GM12873 (cell line): ENCODE measurements around the gene AHRR.

Experiments used
- CTCF ChIP-seq: IDR thresholded peaks from 2 replicates; pipeline ENCODE4 v1.5.1; 2012; ENCODE audit warnings: low read depth, mild to moderate bottlenecking, moderate library complexity, low read length, control low read depth; ENCODE audit not compliant: insufficient read depth; ENCODE audit errors: missing control alignments

The AHRR gene

GRCh38 chr5:306011-306805 is 15.3 kb upstream of the AHRR start:
- TF ChIP-seq CTCF, result no peak

GRCh38 chr5:307306-307705 is 14.2 kb upstream of the AHRR start:
- no peak for TF ChIP-seq CTCF

GRCh38 chr5:307794-308579 is 13.5 kb upstream of the AHRR start:
- TF ChIP-seq CTCF, result no peak

- TF ChIP-seq CTCF, result peak; percentile 6
Observed at GRCh38 chr5:308672-309271, 12.7 kb upstream of the AHRR start.

- TF ChIP-seq CTCF, result no peak
Observed at GRCh38 chr5:310516-310915, 11.0 kb upstream of the AHRR start.

GRCh38 chr5:310941-311434 is 10.5 kb upstream of the AHRR start:
- no peak for TF ChIP-seq CTCF

- TF ChIP-seq CTCF, result no peak
Observed at GRCh38 chr5:311963-312362, 9.6 kb upstream of the AHRR start.
